Neural cell (in vitro differentiated cells): Measurements from ENCODE around the gene SLC41A1. TPM values are rescaled to one million over a fixed set of nuclear protein-coding genes. Genes with fewer than 3 reads are reported as not detected.

Experiments used
- H2AFZ ChIP-seq: fragments of 200-600, 300-800 bp; sonication (generic), shearing (Covaris generic); 2 replicates; pipeline ENCODE4 v1.6.0; 2014; ENCODE audit warnings: low read depth, mild to moderate bottlenecking, antibody characterized with exemption, low read length, moderate library complexity
- H3F3A ChIP-seq: fragments of 200-600 bp; shearing (Covaris generic); 2 replicates; pipeline ENCODE4 v1.6.1; 2016; ENCODE audit warnings: mild to moderate bottlenecking, moderate library complexity, mixed read lengths, antibody characterized with exemption, low read length; ENCODE audit not compliant: insufficient read depth, poor library complexity, severe bottlenecking
- H3K27ac ChIP-seq: fragments of 200-600, 300-800 bp; sonication (generic), shearing (Covaris generic); 2 replicates; pipeline ENCODE4 v1.5.1; 2014; ENCODE audit warnings: mild to moderate bottlenecking, low read length, moderate library complexity
- H3K27me3 ChIP-seq: fragments of 300-800, 200-600 bp; sonication (generic), shearing (Covaris generic); 2 replicates; pipeline ENCODE4 v1.6.0; 2014; ENCODE audit warnings: mild to moderate bottlenecking, low read depth, low read length, moderate library complexity; ENCODE audit not compliant: insufficient read depth
- H3K36me3 ChIP-seq: fragments of 300-800, 200-600 bp; sonication (generic), shearing (Covaris generic); 2 replicates; pipeline ENCODE4 v1.5.1; 2014; ENCODE audit warnings: mild to moderate bottlenecking, antibody characterized with exemption, low read length, moderate library complexity; ENCODE audit not compliant: insufficient read depth
- H3K4me2 ChIP-seq: fragments of 300-800, 200-600 bp; sonication (generic), shearing (Covaris generic); 2 replicates; pipeline ENCODE4 v1.6.0; 2014; ENCODE audit warnings: mild to moderate bottlenecking, low read length
- H3K4me3 ChIP-seq: fragments of 300-800, 200-600 bp; sonication (generic), shearing (Covaris generic); 2 replicates; pipeline ENCODE4 v1.5.1; 2014; ENCODE audit warnings: mild to moderate bottlenecking, low read length, moderate library complexity
- H3K79me2 ChIP-seq: fragments of 200-600 bp; shearing (Covaris generic); replicated peaks from 2 replicates; pipeline ENCODE4 v1.6.0; 2014; ENCODE audit warnings: mild to moderate bottlenecking, low read length, moderate library complexity; ENCODE audit not compliant: insufficient read depth
- H3K9ac ChIP-seq: fragments of 300-800, 200-600 bp; sonication (generic), shearing (Covaris generic); 2 replicates; pipeline ENCODE4 v1.6.1; 2016; ENCODE audit warnings: mild to moderate bottlenecking, low read length, mixed read lengths
- H3K9me2 ChIP-seq: fragments of 200-600 bp; shearing (Covaris generic); 2 replicates; pipeline ENCODE4 v1.6.1; 2016; ENCODE audit warnings: mild to moderate bottlenecking, low read length, mixed read lengths; ENCODE audit not compliant: insufficient read depth
- H3K9me3 ChIP-seq: fragments of 200-600, 300-800 bp; sonication (generic), shearing (Covaris generic); 2 replicates; pipeline ENCODE4 v1.6.1; 2016; ENCODE audit warnings: mild to moderate bottlenecking, mixed run types, low read length, moderate library complexity, mixed read lengths
- H4K20me1 ChIP-seq: fragments of 200-600 bp; shearing (Covaris generic); 2 replicates; pipeline ENCODE4 v1.6.1; 2016; ENCODE audit warnings: mild to moderate bottlenecking, mixed run types; ENCODE audit not compliant: insufficient read depth
- EP300 ChIP-seq: fragments of 450-650 bp; conservative IDR thresholded peaks from 2 replicates; pipeline ENCODE4 v1.6.1; 2014; ENCODE audit warnings: antibody characterized with exemption, mild to moderate bottlenecking, moderate library complexity; ENCODE audit not compliant: poor library complexity, severe bottlenecking
- EZH2 ChIP-seq: fragments of 200-600, 300-800 bp; shearing (Covaris generic), sonication (generic); IDR thresholded peaks from 2 replicates; pipeline ENCODE4 v1.6.1; 2014; ENCODE audit warnings: antibody characterized with exemption, low read length, borderline replicate concordance, mild to moderate bottlenecking; ENCODE audit not compliant: insufficient read depth, poor library complexity, severe bottlenecking
- MXI1 ChIP-seq: fragments of 450-650 bp; conservative IDR thresholded peaks from 2 replicates; pipeline ENCODE4 v1.6.1; 2014; ENCODE audit warnings: antibody characterized with exemption, mild to moderate bottlenecking; ENCODE audit not compliant: poor library complexity, severe bottlenecking
- POLR2AphosphoS5 ChIP-seq: IDR thresholded peaks from 2 replicates; pipeline ENCODE4 v1.6.1; 2012
- RAD21 ChIP-seq: fragments of 450-650 bp; conservative IDR thresholded peaks from 2 replicates; pipeline ENCODE4 v1.6.1; 2014; ENCODE audit warnings: antibody characterized with exemption, mild to moderate bottlenecking, moderate library complexity
- SMC3 ChIP-seq: fragments of 450-650 bp; conservative IDR thresholded peaks from 2 replicates; pipeline ENCODE4 v1.6.1; 2014; ENCODE audit warnings: antibody characterized with exemption, mild to moderate bottlenecking, moderate library complexity; ENCODE audit not compliant: poor library complexity
- TAF1 ChIP-seq: IDR thresholded peaks from 2 replicates; pipeline ENCODE4 v1.6.1; 2012; ENCODE audit warnings: low read depth
- polyA plus RNA-seq: library from polyadenylated mRNA; depleted of rRNA; stranded (reverse); fragments of >200 nt; gene quantifications from 2 replicates; pipeline ENCODE4 v1.2.3, GENCODE V29; 2014
- TF ChIP-seq, protein P1 (sequence below): IDR thresholded peaks from 2 replicates; pipeline ENCODE4 v1.6.1; 2012; ENCODE audit warnings: borderline replicate concordance
- TF ChIP-seq, protein P2 (sequence below): fragments of 450-650 bp; IDR thresholded peaks from 2 replicates; pipeline ENCODE4 v1.5.1; 2014; ENCODE audit warnings: antibody characterized with exemption, mild to moderate bottlenecking, moderate library complexity; ENCODE audit not compliant: poor library complexity, severe bottlenecking

SLC41A1 gene
- polyA plus RNA-seq, 1 donor from 2014 or later = 4.2 TPM

- Histone ChIP-seq H4K20me1 (no peaks in the 10 kb centered on the region), H3K4me3 (no peak overlapping the region), H3F3A (no peaks in the 10 kb centered on the region), H3K27me3 (no peaks in the 10 kb centered on the region), H3K27ac (no peak overlapping the region), H2AFZ (no peak overlapping the region), H3K9me3 (no peaks in the 10 kb centered on the region), H3K36me3 (no peaks in the 10 kb centered on the region), H3K4me2 (no peak overlapping the region), H3K79me2 (no peaks in the 10 kb centered on the region), H3K9ac (no peak overlapping the region), H3K9me2 (no peaks in the 10 kb centered on the region)
- TF ChIP-seq, protein P1, sequence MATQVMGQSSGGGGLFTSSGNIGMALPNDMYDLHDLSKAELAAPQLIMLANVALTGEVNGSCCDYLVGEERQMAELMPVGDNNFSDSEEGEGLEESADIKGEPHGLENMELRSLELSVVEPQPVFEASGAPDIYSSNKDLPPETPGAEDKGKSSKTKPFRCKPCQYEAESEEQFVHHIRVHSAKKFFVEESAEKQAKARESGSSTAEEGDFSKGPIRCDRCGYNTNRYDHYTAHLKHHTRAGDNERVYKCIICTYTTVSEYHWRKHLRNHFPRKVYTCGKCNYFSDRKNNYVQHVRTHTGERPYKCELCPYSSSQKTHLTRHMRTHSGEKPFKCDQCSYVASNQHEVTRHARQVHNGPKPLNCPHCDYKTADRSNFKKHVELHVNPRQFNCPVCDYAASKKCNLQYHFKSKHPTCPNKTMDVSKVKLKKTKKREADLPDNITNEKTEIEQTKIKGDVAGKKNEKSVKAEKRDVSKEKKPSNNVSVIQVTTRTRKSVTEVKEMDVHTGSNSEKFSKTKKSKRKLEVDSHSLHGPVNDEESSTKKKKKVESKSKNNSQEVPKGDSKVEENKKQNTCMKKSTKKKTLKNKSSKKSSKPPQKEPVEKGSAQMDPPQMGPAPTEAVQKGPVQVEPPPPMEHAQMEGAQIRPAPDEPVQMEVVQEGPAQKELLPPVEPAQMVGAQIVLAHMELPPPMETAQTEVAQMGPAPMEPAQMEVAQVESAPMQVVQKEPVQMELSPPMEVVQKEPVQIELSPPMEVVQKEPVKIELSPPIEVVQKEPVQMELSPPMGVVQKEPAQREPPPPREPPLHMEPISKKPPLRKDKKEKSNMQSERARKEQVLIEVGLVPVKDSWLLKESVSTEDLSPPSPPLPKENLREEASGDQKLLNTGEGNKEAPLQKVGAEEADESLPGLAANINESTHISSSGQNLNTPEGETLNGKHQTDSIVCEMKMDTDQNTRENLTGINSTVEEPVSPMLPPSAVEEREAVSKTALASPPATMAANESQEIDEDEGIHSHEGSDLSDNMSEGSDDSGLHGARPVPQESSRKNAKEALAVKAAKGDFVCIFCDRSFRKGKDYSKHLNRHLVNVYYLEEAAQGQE = no peak
- TF ChIP-seq MXI1 = no peak
- no peak for TF ChIP-seq RAD21
- no peak for TF ChIP-seq EZH2
- no peak for TF ChIP-seq EP300
- TF ChIP-seq SMC3 = no peak
- no peak for TF ChIP-seq TAF1
- no peak for TF ChIP-seq POLR2AphosphoS5
- TF ChIP-seq, protein P2, sequence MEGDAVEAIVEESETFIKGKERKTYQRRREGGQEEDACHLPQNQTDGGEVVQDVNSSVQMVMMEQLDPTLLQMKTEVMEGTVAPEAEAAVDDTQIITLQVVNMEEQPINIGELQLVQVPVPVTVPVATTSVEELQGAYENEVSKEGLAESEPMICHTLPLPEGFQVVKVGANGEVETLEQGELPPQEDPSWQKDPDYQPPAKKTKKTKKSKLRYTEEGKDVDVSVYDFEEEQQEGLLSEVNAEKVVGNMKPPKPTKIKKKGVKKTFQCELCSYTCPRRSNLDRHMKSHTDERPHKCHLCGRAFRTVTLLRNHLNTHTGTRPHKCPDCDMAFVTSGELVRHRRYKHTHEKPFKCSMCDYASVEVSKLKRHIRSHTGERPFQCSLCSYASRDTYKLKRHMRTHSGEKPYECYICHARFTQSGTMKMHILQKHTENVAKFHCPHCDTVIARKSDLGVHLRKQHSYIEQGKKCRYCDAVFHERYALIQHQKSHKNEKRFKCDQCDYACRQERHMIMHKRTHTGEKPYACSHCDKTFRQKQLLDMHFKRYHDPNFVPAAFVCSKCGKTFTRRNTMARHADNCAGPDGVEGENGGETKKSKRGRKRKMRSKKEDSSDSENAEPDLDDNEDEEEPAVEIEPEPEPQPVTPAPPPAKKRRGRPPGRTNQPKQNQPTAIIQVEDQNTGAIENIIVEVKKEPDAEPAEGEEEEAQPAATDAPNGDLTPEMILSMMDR = no peak
Observed at GRCh38 chr1:205840146-205840923, 27.3 kb upstream of the SLC41A1 start.

- no peaks in the 10 kb centered on the region for H3K79me2 ChIP-seq
- H3K27ac ChIP-seq = no peak overlapping the region
- no peak for TF ChIP-seq MXI1
- no peak overlapping the region for H2AFZ ChIP-seq
- no peak overlapping the region for H3K4me3 ChIP-seq
- H3K27me3 ChIP-seq = no peaks in the 10 kb centered on the region
- H3F3A ChIP-seq = no peaks in the 10 kb centered on the region
- H3K4me2 ChIP-seq = no peak overlapping the region
- H3K36me3 ChIP-seq = no peaks in the 10 kb centered on the region
- H3K9me3 ChIP-seq = no peaks in the 10 kb centered on the region
- no peak overlapping the region for H3K9ac ChIP-seq
- no peaks in the 10 kb centered on the region for H3K9me2 ChIP-seq
- no peaks in the 10 kb centered on the region for H4K20me1 ChIP-seq
Observed at GRCh38 chr1:205837382-205837970, 24.5 kb upstream of the SLC41A1 start.
